Panc1 (cell line): ENCODE measurements around the gene IRX6. TPM values are rescaled to one million over a fixed set of nuclear protein-coding genes. Genes with fewer than 3 reads are reported as not detected.

ENCODE experiments used
- ATAC-seq: fragments of 200-7000 bp; cut with Tn5 transposase; 2 replicates; pipeline ENCODE4 v1.9.1; 2020; ENCODE audit warnings: mild to moderate bottlenecking, moderate library complexity
- BruUV-seq: library from RNA; stranded (reverse); fragments of 400-500 nt; replicated peaks from 2 replicates; lab custom pipeline; 2021; lab: Mats Ljungman, UMichigan
- CTCF ChIA-PET: fragments of 300-600 bp; sonication (Branson Sonifier 250); formaldehyde crosslinking; loops from one replicate; lab custom pipeline; 2022; ENCODE audit warnings: antibody characterized with exemption; lab: Charles Lee
- POLR2A ChIA-PET: fragments of 300-600 bp; sonication (Branson Sonifier 250); formaldehyde crosslinking; loops from one replicate; lab custom pipeline; 2022; ENCODE audit warnings: antibody characterized with exemption; lab: Charles Lee
- DNase-seq: peaks from one replicate; pipeline ENCODE4 v3.0.0-alpha.2; 2010; ENCODE audit warnings: low read depth, low spot score
- H3K27ac ChIP-seq: 2 replicates; pipeline ENCODE4 v1.5.1; 2011; ENCODE audit warnings: mild to moderate bottlenecking, low read length, inconsistent platforms
- H3K27me3 ChIP-seq: fragments of 200-500 bp; sonication (Bioruptor generic); 2 replicates; pipeline ENCODE4 v1.6.0; 2014; ENCODE audit warnings: low read length, inconsistent platforms; ENCODE audit not compliant: control insufficient read depth, insufficient read depth
- H3K36me3 ChIP-seq: fragments of 200-500 bp; sonication (Bioruptor generic); 2 replicates; pipeline ENCODE4 v1.5.1; 2014; ENCODE audit warnings: inconsistent platforms, mild to moderate bottlenecking, low read length, moderate library complexity; ENCODE audit not compliant: control insufficient read depth, insufficient read depth
- H3K4me1 ChIP-seq: 2 replicates; pipeline ENCODE4 v1.5.1; 2011; ENCODE audit warnings: inconsistent platforms, mild to moderate bottlenecking, low read length, moderate library complexity; ENCODE audit not compliant: control insufficient read depth, insufficient read depth
- H3K4me3 ChIP-seq, 2 experiments: 2 replicates each; pipeline ENCODE4 v1.5.1; 2011 to 2012; ENCODE audit warnings: low read depth in 2 of 2, low read length in 2 of 2, mild to moderate bottlenecking in 2 of 2, inconsistent platforms in 1 of 2, moderate library complexity in 1 of 2
- H3K9me3 ChIP-seq: fragments of 200-500 bp; sonication (Bioruptor generic); 2 replicates; pipeline ENCODE4 v1.5.1; 2014; ENCODE audit warnings: low read depth, mild to moderate bottlenecking, inconsistent platforms, low read length, moderate library complexity; ENCODE audit not compliant: control insufficient read depth, insufficient read depth
- CTCF ChIP-seq: fragments of 450-650 bp; IDR thresholded peaks from 2 replicates; pipeline ENCODE4 v1.5.1; 2017; ENCODE audit warnings: mild to moderate bottlenecking
- POLR2AphosphoS5 ChIP-seq: IDR thresholded peaks from 2 replicates; pipeline ENCODE4 v1.6.1; 2012; ENCODE audit warnings: mild to moderate bottlenecking, low read depth, low read length, moderate library complexity
- REST ChIP-seq, 2 experiments: IDR thresholded peaks; 2 replicates each; pipeline ENCODE4 v1.6.1; 2011 to 2012; ENCODE audit warnings: low read depth in 2 of 2, control low read depth in 1 of 2, low read length in 1 of 2, mild to moderate bottlenecking in 1 of 2, moderate library complexity in 1 of 2; ENCODE audit not compliant: insufficient read depth in 1 of 2
- SIN3A ChIP-seq: IDR thresholded peaks from 2 replicates; pipeline ENCODE4 v1.6.1; 2012; ENCODE audit warnings: low read depth, mild to moderate bottlenecking, low read length, moderate library complexity, borderline replicate concordance; ENCODE audit not compliant: insufficient read depth
- TCF7L2 ChIP-seq: IDR thresholded peaks from 2 replicates; pipeline ENCODE4 v1.6.1; 2011; ENCODE audit warnings: mild to moderate bottlenecking, low read depth, low read length, inconsistent platforms
- in situ Hi-C: cut with HindIII; loops from 2 replicates; pipeline ENCODE4 v1.10.0; 2016; ENCODE audit warnings: low sequenced_read_pairs, low pct_unique_long_range_greater_than_20kb
- intact Hi-C: fragments of 100-400 bp; cut with micrococcal nuclease; formaldehyde crosslinking; loops from one replicate; pipeline ENCODE4 v1.10.0; 2022; ENCODE audit not compliant: unreplicated experiment
- total RNA-seq: library from RNA; stranded (reverse); gene quantifications from one replicate; pipeline ENCODE4 v1.2.1, GENCODE V29; 2021; ENCODE audit not compliant: unreplicated experiment

IRX6 gene
- total RNA-seq, 1 experiment from 2014 or later = not detected

GRCh38 chr16:55351936-55352335 is 27.9 kb downstream of the IRX6 start:
- Histone ChIP-seq H3K27ac (no peak overlapping the region), H3K4me3 (no peak overlapping the region), H3K9me3 (no peaks in the 10 kb centered on the region), H3K4me1 (no peaks in the 10 kb centered on the region), H3K27me3 (no peaks in the 10 kb centered on the region), H3K36me3 (no peaks in the 10 kb centered on the region)
- ATAC-seq (no peak), DNase-seq (no peak)
- in situ Hi-C loops (no loop called here), intact Hi-C loops (no loop called here)
- ChIA-PET CTCF (no interaction called here), POLR2A (no interaction called here)
- no TSS peak for BruUV-seq
- TF ChIP-seq REST (IDR thresholded peaks at IDR 0.05; ENCODE audit: insufficient read depth in 1 of 2, low read depth in 2 of 2, low read length in 1 of 2) = no peak
- TF ChIP-seq SIN3A = no peak
- TF ChIP-seq TCF7L2 = no peak
- TF ChIP-seq POLR2AphosphoS5 = no peak
- TF ChIP-seq CTCF = no peak

- Histone ChIP-seq H3K9me3 (no peaks in the 10 kb centered on the region), H3K27ac (no peak overlapping the region), H3K36me3 (no peaks in the 10 kb centered on the region), H3K4me3 (no peak overlapping the region), H3K4me1 (no peaks in the 10 kb centered on the region), H3K27me3 (no peaks in the 10 kb centered on the region; the same call in 1 of the 2 replicates)
- no TSS peak for BruUV-seq
- ATAC-seq (no peak), DNase-seq (no peak)
- intact Hi-C loops (no loop called here), in situ Hi-C loops (no loop called here)
- ChIA-PET CTCF (no interaction called here), POLR2A (no interaction called here)
- TF ChIP-seq SIN3A (no peak), CTCF (no peak), TCF7L2 (no peak), REST (IDR thresholded peaks at IDR 0.05; ENCODE audit: insufficient read depth in 1 of 2, low read depth in 2 of 2, low read length in 1 of 2) (no peak), POLR2AphosphoS5 (no peak)
These were observed 33.2 kb downstream of the IRX6 start for GRCh38 chr16:55357241-55357640.
